ENCODE results near the gene KRIT1.
"Not testable (repeated sequence)": the region's sequence is repeated elsewhere in the genome, so short reads cannot be mapped to it uniquely, and the experiment has no call there.

Gene KRIT1

GRCh38 chr7:92246360-92247101 lies 817 bp upstream of the KRIT1 start:
- no peak for FAIRE-seq

GRCh38 chr7:92244808-92245486 lies 767 bp downstream of the KRIT1 start:
- no peak for FAIRE-seq

- no peak for FAIRE-seq
Measured at GRCh38 chr7:92242972-92243371, 2.7 kb downstream of the KRIT1 start.

GRCh38 chr7:92230547-92230946 lies 15.2 kb downstream of the KRIT1 start:
- FAIRE-seq: no peak

GRCh38 chr7:92228742-92229141 lies 17.0 kb downstream of the KRIT1 start:
- no peak for FAIRE-seq

GRCh38 chr7:92228100-92228499 lies 17.6 kb downstream of the KRIT1 start:
- FAIRE-seq: no peak

GRCh38 chr7:92226981-92227380 lies 18.7 kb downstream of the KRIT1 start:
- FAIRE-seq: no peak

GRCh38 chr7:92221766-92222165 lies 23.9 kb downstream of the KRIT1 start:
- no peak for FAIRE-seq

GRCh38 chr7:92206672-92207071 lies 39.0 kb downstream of the KRIT1 start:
- no peak for FAIRE-seq

- FAIRE-seq: no peak
Measured at GRCh38 chr7:92205987-92206386, 39.7 kb downstream of the KRIT1 start.

- no peak for FAIRE-seq
Measured at GRCh38 chr7:92200791-92201190, 44.9 kb downstream of the KRIT1 start.

- no peak for FAIRE-seq
Measured at GRCh38 chr7:92192326-92192725, 53.4 kb downstream of the KRIT1 start.

- not testable (repeated sequence) for FAIRE-seq
Measured at GRCh38 chr7:92189246-92189645, 56.5 kb downstream of the KRIT1 start.

- FAIRE-seq: not testable (repeated sequence)
Measured at GRCh38 chr7:92184294-92184693, 61.4 kb downstream of the KRIT1 start.

- no peak for FAIRE-seq
Measured at GRCh38 chr7:92178928-92179924, 66.5 kb downstream of the KRIT1 start, which contains the start of gene LRRD1. TSS of gene LRRD1 (minus strand) at chr7:92179142. CDS start at chr7:92165202, 13,940 bp downstream.

GRCh38 chr7:92177362-92177761 lies 68.4 kb downstream of the KRIT1 start:
- no peak for FAIRE-seq

GRCh38 chr7:92169529-92169928 lies 76.2 kb downstream of the KRIT1 start:
- not testable (repeated sequence) for FAIRE-seq

- FAIRE-seq: no peak
Measured at GRCh38 chr7:92161271-92161670, 84.4 kb downstream of the KRIT1 start.

- FAIRE-seq: no peak
Measured at GRCh38 chr7:92158660-92159575, 86.8 kb downstream of the KRIT1 start.

- no peak for FAIRE-seq
Measured at GRCh38 chr7:92156990-92157389, 88.7 kb downstream of the KRIT1 start.

GRCh38 chr7:92155108-92155739 lies 90.5 kb downstream of the KRIT1 start:
- no peak for FAIRE-seq
